T-helper 2 cell treated with Interferon-gamma antibody and Interleukin-4, amounts not matched to agents 5 μg/mL and 100 μg/mL, for 36 hours (primary cell): Measurements from ENCODE around the gene TANC1.

Experiments
- DNase-seq: peaks from one replicate; pipeline ENCODE4 v3.0.0; 2021; ENCODE audit warnings: low spot score
- H3K27ac Mint-ChIP-seq: one replicate; pipeline ENCODE4 v1.8.0; 2021; ENCODE audit warnings: mild to moderate bottlenecking, mixed read lengths
- H3K27me3 Mint-ChIP-seq: one replicate; pipeline ENCODE4 v1.8.0; 2021; ENCODE audit warnings: low read depth, mixed read lengths
- H3K36me3 Mint-ChIP-seq: one replicate; pipeline ENCODE4 v1.8.0; 2021; ENCODE audit warnings: low read depth, mixed read lengths
- H3K4me1 Mint-ChIP-seq: one replicate; pipeline ENCODE4 v1.8.0; 2021; ENCODE audit warnings: low read depth, mixed read lengths
- H3K4me3 Mint-ChIP-seq: one replicate; pipeline ENCODE4 v1.8.0; 2022; ENCODE audit warnings: mild to moderate bottlenecking, moderate library complexity, mixed read lengths
- H3K9me3 Mint-ChIP-seq: one replicate; pipeline ENCODE4 v1.8.0; 2021; ENCODE audit warnings: mixed read lengths

Gene TANC1

DNA sequence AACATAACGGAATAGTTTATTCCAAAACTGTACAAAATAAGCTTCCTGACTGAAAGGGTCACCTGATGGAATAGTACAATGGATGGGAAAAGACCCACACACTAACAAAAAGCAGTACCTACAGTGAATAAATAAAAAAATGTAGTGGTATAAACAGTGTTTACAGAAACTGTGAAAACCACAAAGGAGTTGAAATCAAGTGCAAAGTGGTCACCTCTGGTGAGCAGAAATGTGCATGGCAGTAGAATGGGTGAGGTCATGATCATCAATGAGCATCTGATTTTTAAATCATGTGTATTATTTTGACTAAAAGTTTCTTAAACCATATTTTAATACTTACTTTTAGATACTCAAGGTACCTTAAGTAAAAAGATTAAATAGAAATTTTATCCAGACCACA is 306.7 kb downstream of the TANC1 start:
- peaks cover 5% of the 10 kb centered on the region for H3K4me1 Mint-ChIP-seq
- no peak overlapping the region for H3K4me3 Mint-ChIP-seq
- no peak for DNase-seq
- H3K36me3 Mint-ChIP-seq = peaks cover 10% of the 10 kb centered on the region
- H3K9me3 Mint-ChIP-seq = no peaks in the 10 kb centered on the region
- H3K27me3 Mint-ChIP-seq = no peaks in the 10 kb centered on the region
- H3K27ac Mint-ChIP-seq = no peak overlapping the region

DNA sequence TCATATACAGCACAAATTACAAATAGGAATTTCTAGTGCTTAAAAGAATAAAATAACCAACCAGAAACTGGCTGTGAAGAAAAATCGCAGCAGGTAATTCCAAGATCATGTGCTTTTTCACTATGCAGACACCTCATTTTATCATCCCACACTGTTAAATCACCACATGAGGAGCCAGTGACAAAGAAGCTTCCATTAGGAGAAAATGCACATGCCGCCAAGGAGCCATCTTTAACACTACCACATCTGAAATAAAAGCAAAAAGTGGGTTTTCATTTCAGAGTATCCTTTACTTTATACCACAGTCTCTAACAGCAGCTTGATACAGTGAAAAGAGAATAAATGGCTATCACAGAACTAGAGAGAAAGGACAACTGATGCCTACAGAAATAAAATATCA is 311.3 kb downstream of the TANC1 start:
- Mint-ChIP-seq H3K27ac (no peak overlapping the region), H3K4me3 (no peak overlapping the region), H3K36me3 (peaks cover 8% of the 10 kb centered on the region), H3K4me1 (peaks cover 5% of the 10 kb centered on the region), H3K27me3 (no peaks in the 10 kb centered on the region), H3K9me3 (no peaks in the 10 kb centered on the region)
- no peak for DNase-seq

DNA sequence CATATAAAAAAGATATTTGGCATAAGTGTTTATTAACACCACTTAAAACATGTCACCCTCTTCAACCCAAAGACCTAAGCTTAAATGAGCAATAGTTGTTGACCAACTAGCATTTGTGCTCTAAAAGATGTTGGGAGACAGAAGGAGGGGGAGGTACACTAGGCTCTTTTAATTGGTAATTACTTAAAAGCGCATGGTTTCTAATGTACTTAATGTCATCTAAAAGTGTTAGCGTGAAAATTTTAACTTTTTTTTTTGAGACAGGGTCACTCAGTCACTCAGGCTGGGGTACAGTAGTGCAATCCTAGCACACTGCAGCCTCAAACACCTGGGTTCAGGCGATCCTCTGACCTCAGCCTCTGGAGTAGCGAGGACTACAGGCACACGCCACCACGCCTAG is 312.6 kb downstream of the TANC1 start:
- Mint-ChIP-seq H3K27ac (no peak overlapping the region), H3K9me3 (no peaks in the 10 kb centered on the region)

More for the DNA sequence above, 312.6 kb downstream of the TANC1 start:
- peaks cover 4% of the 10 kb centered on the region for H3K4me1 Mint-ChIP-seq
- peaks cover 6% of the 10 kb centered on the region for H3K36me3 Mint-ChIP-seq
- H3K4me3 Mint-ChIP-seq = no peak overlapping the region
- no peak for DNase-seq
- H3K27me3 Mint-ChIP-seq = no peaks in the 10 kb centered on the region
